GM12891 (cell line): Measurements from ENCODE around the gene HS2ST1.

Experiments
- POLR2A ChIP-seq: IDR thresholded peaks from 2 replicates; pipeline ENCODE4 v1.6.1; 2011; ENCODE audit warnings: low read depth, low read length, control low read depth
- POLR2AphosphoS5 ChIP-seq: IDR thresholded peaks from 2 replicates; pipeline ENCODE4 v1.6.1; 2011; ENCODE audit warnings: low read depth, low read length, control low read depth
- SPI1 ChIP-seq: IDR thresholded peaks from 2 replicates; pipeline ENCODE4 v1.6.1; 2011; ENCODE audit warnings: low read depth, low read length, control low read depth

DNA sequence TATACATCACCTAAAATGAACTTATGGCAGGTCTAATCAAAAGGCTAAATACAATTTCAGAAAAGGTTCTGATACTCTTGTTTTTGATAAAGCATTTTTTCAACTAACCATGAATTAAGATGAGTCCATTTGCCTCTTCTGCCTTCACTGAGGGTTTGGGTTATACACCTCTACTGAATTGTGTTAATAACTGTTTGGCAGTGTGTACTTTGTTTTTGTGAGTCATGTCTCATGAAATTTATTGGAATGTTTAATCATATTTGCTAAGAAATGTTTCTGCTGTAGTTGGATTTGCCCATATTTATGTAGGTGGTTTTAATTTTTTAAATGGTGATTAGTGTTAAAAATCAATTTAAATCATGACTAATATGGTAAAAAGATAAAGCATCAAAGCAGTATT lies 190.5 kb downstream of the HS2ST1 start:
- TF ChIP-seq POLR2AphosphoS5: no peak
- TF ChIP-seq SPI1: no peak
- no peak for TF ChIP-seq POLR2A
